C4-2B (cell line): ENCODE measurements around the gene TESK2.

Experiments
- H3K27ac ChIP-seq: fragments of 450-650 bp; 2 replicates; pipeline ENCODE4 v1.5.1; 2017
- CTCF ChIP-seq: fragments of 450-650 bp; conservative IDR thresholded peaks from 2 replicates; pipeline ENCODE4 v1.5.1; 2017; ENCODE audit warnings: mild to moderate bottlenecking
- ZFX ChIP-seq: fragments of 450-650 bp; IDR thresholded peaks from 2 replicates; pipeline ENCODE4 v1.6.1; 2017

TESK2 gene

GRCh38 chr1:45337630-45338325, 153.2 kb downstream of the TESK2 start:
- no peak overlapping the region for H3K27ac ChIP-seq
- TF ChIP-seq CTCF (no peak), ZFX (no peak)

- TF ChIP-seq CTCF = no peak
- TF ChIP-seq ZFX = no peak
- no peak overlapping the region for H3K27ac ChIP-seq
Measured at GRCh38 chr1:45335855-45336324, 155.1 kb downstream of the TESK2 start.

GRCh38 chr1:45334308-45335245, 156.4 kb downstream of the TESK2 start:
- H3K27ac ChIP-seq = no peak overlapping the region
- TF ChIP-seq CTCF (no peak), ZFX (no peak)

GRCh38 chr1:45332346-45332720, 158.6 kb downstream of the TESK2 start:
- no peak for TF ChIP-seq CTCF
- TF ChIP-seq ZFX = no peak
- H3K27ac ChIP-seq = no peak overlapping the region

GRCh38 chr1:45331436-45332345, 159.3 kb downstream of the TESK2 start:
- no peak overlapping the region for H3K27ac ChIP-seq
- no peak for TF ChIP-seq ZFX
- no peak for TF ChIP-seq CTCF

GRCh38 chr1:45329445-45329844, 161.5 kb downstream of the TESK2 start:
- TF ChIP-seq CTCF (no peak), ZFX (no peak)
- H3K27ac ChIP-seq = no peak overlapping the region
